EL (cell line): Measurements from ENCODE around the gene AAGAB.
"Not testable (repeated sequence)": the region's sequence is repeated elsewhere in the genome, so short reads cannot be mapped to it uniquely, and the experiment has no call there.

ENCODE experiments used
- DNase-seq: peaks from one replicate; pipeline ENCODE4 v3.0.0-alpha.2; 2016

Gene AAGAB

GRCh38 chr15:67253101-67253500 lies 1.4 kb downstream of the AAGAB start:
- no peak for DNase-seq

- no peak for DNase-seq
These were observed 3.1 kb downstream of the AAGAB start for GRCh38 chr15:67251318-67251717.

DNA sequence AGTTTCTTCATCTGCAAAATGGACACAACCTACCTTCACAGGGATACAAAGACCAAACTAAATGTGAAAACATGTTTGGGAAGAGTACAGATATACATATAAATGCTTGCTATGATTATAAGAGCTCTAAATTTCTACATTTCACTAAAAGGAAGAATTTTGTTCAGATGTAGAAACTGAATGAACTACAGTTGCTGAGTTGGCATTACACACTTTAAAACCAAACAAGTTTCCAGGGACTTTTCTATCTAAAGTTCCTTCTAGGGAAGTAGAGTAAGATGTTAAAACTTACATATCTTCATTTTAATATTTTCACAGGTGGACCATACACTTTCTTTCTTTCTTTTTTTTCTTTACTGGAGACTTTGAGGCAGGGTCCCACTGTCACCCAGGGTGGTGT lies 4.6 kb downstream of the AAGAB start:
- no peak for DNase-seq

DNA sequence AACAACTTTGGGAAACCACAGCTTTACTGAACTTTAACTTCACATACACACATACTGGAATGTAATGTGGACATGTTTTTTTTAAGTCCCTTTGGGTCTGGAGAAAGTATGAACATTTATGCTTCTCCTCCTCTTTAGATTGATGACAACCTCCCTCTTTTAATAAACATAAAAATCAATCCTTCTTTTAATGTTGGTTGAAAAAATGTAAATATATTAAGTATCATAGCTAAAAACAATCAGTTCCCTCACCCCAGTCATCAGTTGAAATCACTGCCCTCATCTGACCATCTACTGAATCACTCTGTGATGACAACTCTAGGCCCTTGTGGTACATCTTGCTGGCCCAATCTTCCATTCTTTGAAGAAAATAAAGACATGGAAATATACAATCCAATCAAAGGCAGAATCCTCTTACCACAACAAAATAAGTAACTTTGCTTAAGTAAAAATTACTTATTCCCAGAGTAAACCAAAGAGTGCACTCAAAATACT lies 6.4 kb downstream of the AAGAB start:
- no peak for DNase-seq

- DNase-seq, result not testable (repeated sequence)
These were observed 7.9 kb downstream of the AAGAB start for GRCh38 chr15:67246606-67247005.

DNA sequence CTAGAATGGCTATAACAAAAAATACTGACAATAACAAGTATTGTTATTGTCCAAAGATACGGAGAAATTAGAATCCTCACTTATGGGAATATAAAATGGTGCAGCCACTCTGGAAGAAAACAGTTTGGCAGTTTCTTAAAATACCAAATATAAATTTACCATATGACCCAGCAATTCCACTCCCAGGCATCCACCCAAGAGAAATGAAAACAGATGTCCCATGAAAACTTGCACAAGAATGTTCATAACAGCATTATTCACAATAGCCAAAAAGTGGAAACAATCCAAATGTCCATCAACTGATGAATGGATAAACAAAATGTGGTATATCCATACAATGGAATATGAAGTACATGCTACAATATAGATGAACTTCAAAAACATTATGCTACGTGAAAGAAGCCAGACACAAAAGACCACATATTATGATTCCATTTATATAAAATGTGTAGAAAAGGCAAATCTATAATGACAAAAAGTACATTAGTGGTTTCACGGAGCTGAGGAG lies 9.4 kb downstream of the AAGAB start:
- peak; percentile 47 for DNase-seq

GRCh38 chr15:67242708-67243111 lies 11.8 kb downstream of the AAGAB start:
- no peak for DNase-seq

- no peak for DNase-seq
These were observed 13.2 kb downstream of the AAGAB start for GRCh38 chr15:67241132-67241855.

GRCh38 chr15:67240235-67241131 lies 14.0 kb downstream of the AAGAB start:
- no peak for DNase-seq

DNA sequence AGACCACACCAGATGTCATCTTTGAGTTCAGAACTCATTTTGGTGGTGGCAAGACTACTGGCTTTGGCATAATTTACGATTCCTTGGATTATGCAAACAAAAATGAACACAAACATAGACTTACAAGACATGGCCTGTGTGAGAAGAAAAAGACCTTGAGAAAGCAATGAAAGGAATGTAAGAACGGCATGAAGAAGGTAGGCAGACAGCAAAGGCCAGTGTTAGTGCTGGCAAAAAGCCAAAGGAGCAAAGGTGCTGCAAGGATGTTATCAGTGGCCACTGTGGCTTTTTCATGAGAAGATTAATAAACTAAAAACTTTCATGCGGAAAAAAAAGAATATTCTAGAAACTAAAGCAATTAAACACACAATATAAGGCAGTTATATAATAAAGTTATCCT lies 21.9 kb downstream of the AAGAB start:
- no peak for DNase-seq

- DNase-seq, result no peak
These were observed 24.0 kb downstream of the AAGAB start for GRCh38 chr15:67230504-67230903.

DNA sequence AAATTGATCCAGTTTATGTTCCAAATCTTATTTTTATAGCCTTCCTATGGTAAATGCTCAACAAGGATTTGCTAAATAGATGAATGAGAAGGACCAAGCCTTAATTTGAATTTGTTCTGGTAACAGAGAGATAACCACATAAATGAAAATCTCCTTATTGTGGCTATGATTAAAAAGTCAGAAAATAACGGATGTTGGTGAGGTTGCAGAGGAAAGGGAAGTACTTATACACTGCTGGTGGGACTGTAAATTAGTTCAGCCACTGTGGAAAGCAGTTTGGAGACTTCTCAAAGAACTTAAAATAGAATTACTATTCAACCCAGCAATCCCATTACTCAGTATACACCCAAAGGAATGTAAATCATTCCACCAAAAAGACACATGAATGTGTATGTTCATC lies 26.2 kb downstream of the AAGAB start:
- DNase-seq, result no peak

DNA sequence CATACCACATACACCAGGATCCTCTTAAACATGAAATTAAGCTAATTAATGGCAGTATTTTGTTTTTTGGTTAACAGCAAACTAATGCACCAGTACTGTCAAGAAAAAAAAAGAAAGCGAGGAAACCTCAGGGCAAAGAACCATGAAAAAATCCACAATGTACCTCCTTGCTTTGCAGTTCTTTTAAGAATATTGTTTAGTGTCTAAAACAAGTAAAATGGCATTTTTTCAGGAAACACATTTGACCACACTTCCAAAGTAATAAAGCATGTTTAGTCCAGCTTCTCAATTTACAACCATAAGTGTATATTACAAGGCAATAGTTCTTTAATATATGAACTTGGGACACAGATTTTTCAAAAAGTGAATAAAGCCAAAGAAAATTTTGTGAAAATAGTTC lies 26.6 kb downstream of the AAGAB start:
- DNase-seq, result no peak

DNA sequence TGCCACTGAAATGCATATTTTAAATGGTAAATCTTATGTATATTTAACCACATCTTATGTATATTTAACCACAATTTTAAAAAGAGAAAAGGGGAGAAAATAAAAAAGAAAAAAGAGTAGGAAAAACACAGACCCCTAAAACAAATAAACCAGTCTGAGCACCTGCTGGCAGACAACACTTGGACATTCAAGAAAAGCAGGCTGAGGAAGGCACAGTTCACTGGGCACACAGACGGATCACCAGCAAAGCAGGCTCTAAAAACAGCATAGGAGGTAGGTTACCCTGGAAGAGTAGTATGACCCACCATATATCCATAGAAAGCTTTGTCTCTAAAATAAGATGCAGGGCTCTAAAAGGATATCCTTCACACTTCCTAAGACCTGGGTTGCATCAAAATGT lies 27.0 kb downstream of the AAGAB start:
- DNase-seq, result no peak

- DNase-seq, result peak; percentile 77
These were observed 29.1 kb downstream of the AAGAB start for GRCh38 chr15:67225336-67225735.

DNA sequence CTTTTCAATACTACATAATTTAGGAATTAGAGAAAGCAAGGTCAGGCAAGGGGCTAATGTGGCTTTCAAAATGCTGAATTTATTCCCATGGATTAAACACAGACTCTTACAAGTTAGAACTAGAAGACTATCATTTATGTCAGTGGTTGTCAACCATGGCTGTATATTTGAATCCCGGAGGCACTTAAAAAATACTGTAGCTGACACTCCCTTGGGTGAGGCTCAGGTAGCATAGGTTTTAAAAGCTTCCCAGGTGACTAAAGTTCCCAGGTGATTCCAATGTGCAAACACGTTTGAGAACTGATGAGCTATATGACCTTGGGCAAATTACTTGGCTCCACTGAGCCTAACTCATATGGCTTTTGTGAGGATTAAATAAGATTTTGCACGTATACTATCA lies 29.6 kb downstream of the AAGAB start:
- no peak for DNase-seq

DNA sequence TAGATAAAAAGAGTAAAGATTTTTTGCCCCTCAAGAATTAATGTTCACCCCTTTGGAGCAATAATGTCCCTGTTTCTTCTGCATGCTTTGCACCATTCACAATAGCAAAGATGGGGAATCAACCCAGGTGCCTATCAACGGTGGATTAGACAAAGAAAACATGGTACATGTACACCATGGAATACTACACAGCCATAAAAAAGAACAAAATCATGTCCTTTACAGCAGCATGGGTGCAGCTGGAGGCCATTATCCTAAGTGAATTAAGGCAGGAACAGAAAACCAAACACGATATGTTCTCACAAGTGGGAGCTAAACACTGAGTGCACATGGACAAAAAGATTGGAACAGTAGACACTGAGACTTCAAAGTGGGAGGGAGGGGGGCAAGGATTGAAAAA lies 35.2 kb downstream of the AAGAB start:
- DNase-seq, result no peak

DNA sequence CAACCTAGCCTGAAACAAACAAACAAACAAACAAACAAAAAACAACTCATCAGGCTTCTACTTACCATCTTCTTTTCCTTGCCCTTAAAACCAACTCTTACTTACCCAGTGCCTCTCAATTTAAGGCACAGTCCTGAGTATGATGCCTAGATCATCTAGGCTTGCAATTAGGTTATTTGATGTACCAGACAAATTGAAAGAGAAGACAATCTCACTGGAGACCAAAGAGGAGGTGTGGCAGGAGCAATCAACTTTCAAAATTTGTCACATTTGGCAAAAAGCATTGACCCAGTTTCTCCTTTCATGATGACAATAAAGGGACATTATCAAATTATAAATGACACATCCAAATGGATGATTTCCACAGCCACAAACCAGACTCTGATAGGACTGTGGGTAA lies 36.0 kb downstream of the AAGAB start:
- no peak for DNase-seq

GRCh38 chr15:67216859-67217258 lies 37.6 kb downstream of the AAGAB start:
- DNase-seq, result no peak

DNA sequence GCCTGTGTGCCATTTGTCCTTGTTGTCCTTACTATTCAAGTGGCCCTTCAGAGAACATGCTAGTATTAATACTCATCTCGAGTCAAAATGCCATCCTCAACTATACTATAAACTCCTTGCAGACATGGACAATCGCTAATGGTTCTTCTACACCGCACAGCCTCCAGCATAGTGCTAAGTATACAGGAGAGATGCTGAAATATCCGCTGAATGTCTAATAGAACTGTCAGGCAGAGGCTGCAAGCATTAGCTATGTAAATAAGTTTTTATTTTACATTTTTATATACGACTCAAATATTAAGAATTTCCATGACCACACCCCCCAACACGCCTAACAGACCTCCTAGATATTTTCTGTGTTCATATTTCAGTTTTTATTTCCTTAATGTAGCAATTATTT lies 39.4 kb downstream of the AAGAB start:
- no peak for DNase-seq

DNA sequence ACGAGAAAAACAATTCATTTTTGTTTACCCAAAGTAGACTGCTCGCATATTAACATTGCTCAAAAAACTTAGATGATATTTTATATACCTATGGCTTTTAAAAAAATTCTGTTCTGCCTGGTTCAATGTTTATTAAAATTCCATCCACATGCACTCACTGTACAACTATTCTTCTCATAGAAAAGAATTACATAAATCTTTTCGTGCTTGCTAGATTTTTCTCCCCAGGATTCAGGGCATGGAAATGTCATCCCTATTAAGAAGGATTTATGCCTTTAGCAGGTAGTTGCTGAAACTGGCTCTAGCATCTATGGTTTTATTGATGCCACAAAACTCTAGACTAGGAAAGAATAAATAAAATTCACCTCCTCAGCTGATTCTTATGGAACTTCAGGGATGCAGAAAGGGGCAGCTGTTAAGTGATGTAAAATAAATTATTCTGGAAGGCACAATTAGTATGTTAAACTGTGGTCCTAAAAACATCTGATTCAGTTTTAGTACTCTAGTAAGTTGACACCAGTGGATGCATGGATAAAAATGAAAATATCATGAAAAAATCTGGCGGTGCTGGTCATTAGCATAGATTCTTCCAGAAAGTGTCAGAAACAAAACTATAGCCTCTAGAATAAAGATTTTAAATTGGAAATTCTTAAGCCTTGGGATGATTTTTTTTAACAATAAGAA lies 41.6 kb downstream of the AAGAB start:
- DNase-seq, result no peak

GRCh38 chr15:67210555-67211168 lies 43.8 kb downstream of the AAGAB start:
- no peak for DNase-seq

GRCh38 chr15:67208396-67208795 lies 46.1 kb downstream of the AAGAB start:
- no peak for DNase-seq
